Caco-2 (cell line): ENCODE measurements around the gene PLEK. TPM values are rescaled to one million over a fixed set of nuclear protein-coding genes. Genes with fewer than 3 reads are reported as not detected.
"Not testable (repeated sequence)": the region's sequence is repeated elsewhere in the genome, so short reads cannot be mapped to it uniquely, and the experiment has no call there.

Source experiments
- BruUV-seq: library from RNA; stranded (reverse); fragments of 400-500 nt; replicated peaks from 2 replicates; lab custom pipeline; 2021; lab: Mats Ljungman, UMichigan
- CTCF ChIA-PET: fragments of 300-600 bp; sonication (Branson Sonifier 250); formaldehyde crosslinking; loops from one replicate; lab custom pipeline; 2022; ENCODE audit warnings: antibody characterized with exemption; lab: Charles Lee
- POLR2A ChIA-PET: fragments of 300-600 bp; sonication (Branson Sonifier 250); formaldehyde crosslinking; loops from one replicate; lab custom pipeline; 2022; ENCODE audit warnings: antibody characterized with exemption; lab: Charles Lee
- DNase-seq, 2 experiments: peaks; one replicate each; pipeline versions ENCODE4 v3.0.0 to v3.0.0-alpha.2; 2020 to 2022
- H3K27me3 ChIP-seq: replicated peaks from 2 replicates; pipeline ENCODE4 v1.6.0; 2011; ENCODE audit warnings: low read length; ENCODE audit not compliant: control insufficient read depth, insufficient read depth
- H3K36me3 ChIP-seq: 2 replicates; pipeline ENCODE4 v1.5.1; 2011; ENCODE audit warnings: low read length; ENCODE audit not compliant: control insufficient read depth, insufficient read depth
- H3K4me1 ChIP-seq: fragments of 250-450 bp; sonication (Bioruptor Pico); 2 replicates; pipeline ENCODE4 v1.5.1; 2020; ENCODE audit warnings: mild to moderate bottlenecking
- H3K4me3 ChIP-seq: 2 replicates; pipeline ENCODE4 v1.5.1; 2011; ENCODE audit warnings: low read depth, mild to moderate bottlenecking, control low read depth, low read length
- H3K9me3 ChIP-seq: fragments of 250-450 bp; sonication (Bioruptor Pico); 2 replicates; pipeline ENCODE4 v1.5.1; 2020; ENCODE audit warnings: mild to moderate bottlenecking, moderate library complexity
- H3K27ac Mint-ChIP-seq: one replicate; pipeline ENCODE4 v1.8.0; 2022; ENCODE audit warnings: mixed read lengths; ENCODE audit not compliant: unreplicated experiment
- H3K27me3 Mint-ChIP-seq: one replicate; pipeline ENCODE4 v1.8.0; 2022; ENCODE audit warnings: mixed read lengths; ENCODE audit not compliant: insufficient read depth, unreplicated experiment
- H3K36me3 Mint-ChIP-seq: one replicate; pipeline ENCODE4 v1.8.0; 2022; ENCODE audit warnings: mild to moderate bottlenecking, mixed read lengths; ENCODE audit not compliant: insufficient read depth, unreplicated experiment
- H3K4me1 Mint-ChIP-seq: one replicate; pipeline ENCODE4 v1.8.0; 2022; ENCODE audit warnings: low read depth, mixed read lengths; ENCODE audit not compliant: unreplicated experiment
- H3K4me3 Mint-ChIP-seq: one replicate; pipeline ENCODE4 v1.8.0; 2022; ENCODE audit warnings: mild to moderate bottlenecking, moderate library complexity, mixed read lengths; ENCODE audit not compliant: unreplicated experiment
- H3K9me3 Mint-ChIP-seq: one replicate; pipeline ENCODE4 v1.8.0; 2022; ENCODE audit warnings: mixed read lengths; ENCODE audit not compliant: unreplicated experiment
- CTCF ChIP-seq, 2 experiments: fragments of 200-600 bp in 1 of 2; IDR thresholded peaks; 1 replicate in 1 of 2; 2 replicates in 1 of 2; pipeline versions ENCODE4 v1.5.1 to v1.8.0; 2011 to 2022; ENCODE audit warnings: antibody characterized with exemption in 1 of 2, control low read depth in 1 of 2, inconsistent platforms in 1 of 2, low read depth in 1 of 2, low read length in 1 of 2, mild to moderate bottlenecking in 1 of 2, moderate library complexity in 1 of 2; ENCODE audit not compliant: insufficient read depth in 1 of 2, severe bottlenecking in 1 of 2, unreplicated experiment in 1 of 2
- intact Hi-C: fragments of 100-400 bp; cut with micrococcal nuclease; formaldehyde crosslinking; loops from one replicate; pipeline ENCODE4 v1.10.0; 2022; ENCODE audit not compliant: unreplicated experiment
- total RNA-seq: library from RNA; stranded (reverse); gene quantifications from 2 replicates; pipeline ENCODE4 v1.2.3, GENCODE V29; 2022

The PLEK gene
- total RNA-seq, 1 experiment from 2014 or later, result not detected

GRCh38 chr2:68441179-68441993 is 76.3 kb downstream of the PLEK start:
- H3K9me3 ChIP-seq, result no peaks in the 10 kb centered on the region
- peaks cover 3% of the 10 kb centered on the region for H3K27me3 Mint-ChIP-seq
- H3K36me3 Mint-ChIP-seq, result no peaks in the 10 kb centered on the region
- CTCF ChIA-PET, result interaction anchor here (0.5 to 1.7 kb wide), 13 partner anchors 13 to 319 kb away, joined by 3 to 5 read pairs (median 4); partner anchors contain the start of gene FBXO48
- intact Hi-C loops, result loop anchor here (1.0 to 5.0 kb wide), 3 partner anchors 79 to 319 kb away; no protein-coding TSS in a partner anchor
- DNase-seq, result peak; percentile 80 to 82
- H3K4me3 Mint-ChIP-seq, result no peak overlapping the region
- POLR2A ChIA-PET, result no interaction called here
- no peak overlapping the region for H3K4me3 ChIP-seq
- no peak overlapping the region for H3K27ac Mint-ChIP-seq
- no peaks in the 10 kb centered on the region for H3K36me3 ChIP-seq
- no TSS peak for BruUV-seq
- H3K4me1 Mint-ChIP-seq, result peaks cover 11% of the 10 kb centered on the region
- H3K9me3 Mint-ChIP-seq, result no peaks in the 10 kb centered on the region
- H3K4me1 ChIP-seq, result peaks cover 16% of the 10 kb centered on the region
- H3K27me3 ChIP-seq, result no peaks in the 10 kb centered on the region
- TF ChIP-seq CTCF (IDR thresholded peaks at IDR 0.05; ENCODE audit: insufficient read depth in 1 of 2, low read depth in 1 of 2, low read length in 1 of 2, severe bottlenecking in 1 of 2, unreplicated experiment in 1 of 2), result peak; percentile 84 to 96

DNA sequence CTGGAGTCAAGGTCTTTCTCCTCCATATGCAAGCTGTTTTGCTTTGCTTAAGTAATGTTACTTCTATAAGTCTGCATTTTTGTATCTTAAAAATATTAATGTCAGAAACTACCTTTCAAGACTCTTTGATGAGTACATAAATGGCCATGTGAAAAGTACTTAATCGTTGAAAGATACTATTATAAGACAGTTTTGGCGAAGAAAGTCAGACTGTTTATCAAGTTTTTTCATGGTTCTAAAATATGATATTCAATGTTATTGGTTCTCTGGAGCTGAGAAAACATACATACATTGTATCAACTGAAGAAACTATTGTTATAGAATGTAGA is 76.9 kb downstream of the PLEK start:
- Histone ChIP-seq H3K36me3 (no peaks in the 10 kb centered on the region), H3K4me1 (peaks cover 16% of the 10 kb centered on the region), H3K9me3 (no peaks in the 10 kb centered on the region), H3K27me3 (no peaks in the 10 kb centered on the region), H3K4me3 (no peak overlapping the region)
- Mint-ChIP-seq H3K9me3 (no peaks in the 10 kb centered on the region), H3K4me3 (no peak overlapping the region), H3K4me1 (peaks cover 11% of the 10 kb centered on the region), H3K27ac (no peak overlapping the region), H3K27me3 (peaks cover 3% of the 10 kb centered on the region), H3K36me3 (no peaks in the 10 kb centered on the region)
- BruUV-seq, result no TSS peak
- intact Hi-C loops, result loop anchor here (1.0 to 5.0 kb wide), 3 partner anchors 80 to 320 kb away; no protein-coding TSS in a partner anchor
- POLR2A ChIA-PET, result no interaction called here
- CTCF ChIA-PET, result interaction anchor here (1.0 to 1.5 kb wide), 6 partner anchors 24 to 320 kb away, joined by 3 to 5 read pairs (median 4); partner anchors contain the start of gene FBXO48
- DNase-seq, result no peak
- TF ChIP-seq CTCF (IDR thresholded peaks at IDR 0.05; ENCODE audit: insufficient read depth in 1 of 2, low read depth in 1 of 2, low read length in 1 of 2, severe bottlenecking in 1 of 2, unreplicated experiment in 1 of 2), result no peak

DNA sequence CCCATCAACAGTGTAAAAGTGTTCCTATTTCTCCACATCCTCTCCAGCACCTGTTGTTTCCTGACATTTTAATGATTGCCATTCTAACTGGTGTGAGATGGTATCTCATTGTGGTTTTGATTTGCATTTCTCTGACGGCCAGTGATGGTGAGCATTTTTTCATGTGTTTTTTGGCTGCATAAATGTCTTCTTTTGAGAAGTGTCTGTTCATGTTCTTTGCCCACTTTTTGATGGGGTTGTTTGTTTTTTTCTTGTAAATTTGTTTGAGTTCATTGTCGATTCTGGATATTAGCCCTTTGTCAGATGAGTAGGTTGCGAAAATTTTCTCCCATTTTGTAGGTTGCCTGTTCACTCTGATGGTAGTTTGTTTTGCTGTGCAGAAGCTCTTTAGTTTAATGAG is 81.3 kb downstream of the PLEK start:
- H3K9me3 Mint-ChIP-seq, POLR2A ChIA-PET, BruUV-seq, H3K4me3 ChIP-seq, H3K27me3 Mint-ChIP-seq, H3K4me3 Mint-ChIP-seq, intact Hi-C loops, H3K36me3 ChIP-seq, H3K27ac Mint-ChIP-seq, H3K27me3 ChIP-seq, H3K36me3 Mint-ChIP-seq, CTCF ChIA-PET, H3K4me1 ChIP-seq, DNase-seq, H3K9me3 ChIP-seq, H3K4me1 Mint-ChIP-seq: not testable (repeated sequence)

Other genes starting within 250 kb of the PLEK start
- gene PNO1, start 207.4 kb upstream of the PLEK start, total RNA-seq, result 33.3 and 37.0 TPM in 2 replicates
- gene PPP3R1, start 112.8 kb upstream of the PLEK start, total RNA-seq, result 70.9 and 71.6 TPM in 2 replicates
- gene CNRIP1, start 45.3 kb upstream of the PLEK start, total RNA-seq, result not detected in 2 replicates
- 1.1 and 1.2 TPM in 2 replicates for gene FBXO48, start 102.0 kb downstream of the PLEK start, total RNA-seq
- 3.9 and 4.0 TPM in 2 replicates for gene APLF, start 102.3 kb downstream of the PLEK start, total RNA-seq